LoVo (cell line): ENCODE data around the gene SVOPL.

ENCODE experiments used
- DNase-seq: peaks from one replicate; pipeline ENCODE4 v3.0.0-alpha.2; 2016; ENCODE audit warnings: low spot score

The SVOPL gene

GRCh38 chr7:138607216-138608126, 93.7 kb downstream of the SVOPL start:
- no peak for DNase-seq

GRCh38 chr7:138606236-138606635, 94.9 kb downstream of the SVOPL start:
- no peak for DNase-seq

- DNase-seq: no peak
Measured at GRCh38 chr7:138603549-138604318, 97.4 kb downstream of the SVOPL start.

GRCh38 chr7:138602451-138602850, 98.7 kb downstream of the SVOPL start:
- DNase-seq: no peak

- DNase-seq: no peak
Measured at GRCh38 chr7:138595454-138595853, 105.7 kb downstream of the SVOPL start.

- no peak for DNase-seq
Measured at GRCh38 chr7:138590154-138590553, 111.0 kb downstream of the SVOPL start.

- DNase-seq: no peak
Measured at GRCh38 chr7:138588986-138589385, 112.2 kb downstream of the SVOPL start.

GRCh38 chr7:138587485-138587884, 113.7 kb downstream of the SVOPL start:
- no peak for DNase-seq

GRCh38 chr7:138585283-138585993, 115.7 kb downstream of the SVOPL start:
- DNase-seq: no peak

- DNase-seq: no peak
Measured at GRCh38 chr7:138584696-138585095, 116.5 kb downstream of the SVOPL start.

- DNase-seq: no peak
Measured at GRCh38 chr7:138584283-138584682, 116.9 kb downstream of the SVOPL start.

GRCh38 chr7:138581065-138581464, 120.1 kb downstream of the SVOPL start:
- no peak for DNase-seq

- no peak for DNase-seq
Measured at GRCh38 chr7:138579671-138580070, 121.5 kb downstream of the SVOPL start.

- DNase-seq: no peak
Measured at GRCh38 chr7:138579136-138579535, 122.0 kb downstream of the SVOPL start.

GRCh38 chr7:138575897-138576428, 125.2 kb downstream of the SVOPL start:
- no peak for DNase-seq

GRCh38 chr7:138573741-138574140, 127.4 kb downstream of the SVOPL start:
- DNase-seq: no peak

- DNase-seq: no peak
Measured at GRCh38 chr7:138570715-138571114, 130.4 kb downstream of the SVOPL start.

GRCh38 chr7:138569418-138569817, 131.7 kb downstream of the SVOPL start:
- no peak for DNase-seq

- DNase-seq: no peak
Measured at GRCh38 chr7:138568655-138569054, 132.5 kb downstream of the SVOPL start.

GRCh38 chr7:138565451-138566114, 135.6 kb downstream of the SVOPL start:
- no peak for DNase-seq

GRCh38 chr7:138565071-138565450, 136.1 kb downstream of the SVOPL start:
- DNase-seq: no peak

GRCh38 chr7:138564365-138564764, 136.8 kb downstream of the SVOPL start:
- DNase-seq: peak; percentile 56
